Inflammatory macrophage treated with lipopolysaccharide for 1 hour (primary cell): ENCODE data around the gene MORF4L1.
"Not testable (repeated sequence)": the region's sequence is repeated elsewhere in the genome, so short reads cannot be mapped to it uniquely, and the experiment has no call there.

Source experiments
- DNase-seq, 2 donors: peaks; one replicate each; pipeline ENCODE4 v3.0.0-alpha.2; 2020 to 2022

MORF4L1 gene

GRCh38 chr15:78859971-78860719, 12.5 kb upstream of the MORF4L1 start:
- peak; percentile 79 to 97 for DNase-seq

- not testable (repeated sequence) for DNase-seq
Measured at GRCh38 chr15:78865585-78865984, 7.1 kb upstream of the MORF4L1 start.

- DNase-seq: not testable (repeated sequence)
Measured at GRCh38 chr15:78866031-78866430, 6.7 kb upstream of the MORF4L1 start.

GRCh38 chr15:78866803-78867202, 5.9 kb upstream of the MORF4L1 start:
- no peak for DNase-seq

- no peak for DNase-seq
Measured at GRCh38 chr15:78868366-78868765, 4.3 kb upstream of the MORF4L1 start.

GRCh38 chr15:78871483-78872127, 1.1 kb upstream of the MORF4L1 start:
- DNase-seq: not testable (repeated sequence)

GRCh38 chr15:78872972-78873792, 492 bp downstream of the MORF4L1 start:
- DNase-seq: peak; percentile 86 to 90

- peak; percentile 40 to 44 for DNase-seq
Measured at GRCh38 chr15:78873793-78874765, 1.4 kb downstream of the MORF4L1 start.

- DNase-seq: no peak
Measured at GRCh38 chr15:78875107-78875914, 2.6 kb downstream of the MORF4L1 start.

GRCh38 chr15:78876954-78877353, 4.3 kb downstream of the MORF4L1 start:
- not testable (repeated sequence) for DNase-seq

- peak; percentile 12 to 27 for DNase-seq
Measured at GRCh38 chr15:78878356-78878755, 5.7 kb downstream of the MORF4L1 start.

- no peak for DNase-seq
Measured at GRCh38 chr15:78879517-78880241, 7.0 kb downstream of the MORF4L1 start.

GRCh38 chr15:78880242-78880533, 7.5 kb downstream of the MORF4L1 start:
- peak in 1 of 2 donors; percentile 5 for DNase-seq

- no peak for DNase-seq
Measured at GRCh38 chr15:78880813-78881212, 8.1 kb downstream of the MORF4L1 start.

- DNase-seq: no peak
Measured at GRCh38 chr15:78881681-78882080, 9.0 kb downstream of the MORF4L1 start.

- no peak for DNase-seq
Measured at GRCh38 chr15:78889000-78889399, 16.3 kb downstream of the MORF4L1 start.

- no peak for DNase-seq
Measured at GRCh38 chr15:78893538-78893937, 20.8 kb downstream of the MORF4L1 start.

GRCh38 chr15:78895471-78895870, 22.8 kb downstream of the MORF4L1 start:
- DNase-seq: peak; percentile 49 to 53

GRCh38 chr15:78898540-78898939, 25.9 kb downstream of the MORF4L1 start:
- no peak for DNase-seq

GRCh38 chr15:78900819-78901533, 28.3 kb downstream of the MORF4L1 start:
- not testable (repeated sequence) for DNase-seq
